GM12801 (cell line): ENCODE results near the gene ZNF334.

Experiments
- CTCF ChIP-seq: IDR thresholded peaks from one replicate; pipeline ENCODE4 v1.5.1; 2011; ENCODE audit warnings: control low read depth; ENCODE audit not compliant: insufficient read length; ENCODE audit errors: extremely low read depth

ZNF334 gene

GRCh38 chr20:46463852-46464251 lies 49.5 kb downstream of the ZNF334 start:
- no peak for TF ChIP-seq CTCF

DNA sequence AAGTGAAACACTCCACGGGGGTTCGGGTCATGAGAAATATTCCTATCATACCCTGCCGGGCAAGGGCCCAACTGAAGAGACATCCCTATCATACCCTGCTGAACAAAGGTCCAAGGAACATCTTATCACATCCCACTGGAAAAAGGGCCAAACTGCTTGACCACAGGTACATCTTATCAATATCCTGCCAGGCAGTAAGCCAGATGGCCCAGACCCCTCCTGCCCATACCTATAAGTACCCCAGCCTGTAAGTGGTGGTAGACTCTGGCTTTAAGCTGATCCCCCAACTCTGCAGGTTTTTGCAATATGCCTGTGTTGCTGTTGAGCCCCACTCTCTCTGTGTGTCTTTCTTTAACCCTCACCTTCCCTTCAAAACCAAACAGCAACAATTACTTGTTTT lies 51.6 kb downstream of the ZNF334 start:
- no peak for TF ChIP-seq CTCF

- no peak for TF ChIP-seq CTCF
These were observed 54.3 kb downstream of the ZNF334 start for GRCh38 chr20:46458866-46459750.

- no peak for TF ChIP-seq CTCF
These were observed 56.9 kb downstream of the ZNF334 start for GRCh38 chr20:46456255-46457028.

- TF ChIP-seq CTCF, result no peak
These were observed 57.6 kb downstream of the ZNF334 start for GRCh38 chr20:46455729-46456128.
